Epithelial cell of esophagus (primary cell): ENCODE data around the gene MT1B.

Experiments
- DNase-seq: peaks from one replicate; pipeline ENCODE4 v3.0.0; 2010; ENCODE audit warnings: low read depth
- H3K4me3 ChIP-seq: 2 replicates; pipeline ENCODE4 v1.5.1; 2011; ENCODE audit warnings: mild to moderate bottlenecking, low read length, control low read depth
- TF ChIP-seq, protein P1 (sequence below): IDR thresholded peaks from 2 replicates; pipeline ENCODE4 v1.5.1; 2011; ENCODE audit warnings: low read depth, mild to moderate bottlenecking, low read length, control low read depth, inconsistent platforms; ENCODE audit not compliant: insufficient read depth; ENCODE audit errors: missing control alignments

Gene MT1B

DNA sequence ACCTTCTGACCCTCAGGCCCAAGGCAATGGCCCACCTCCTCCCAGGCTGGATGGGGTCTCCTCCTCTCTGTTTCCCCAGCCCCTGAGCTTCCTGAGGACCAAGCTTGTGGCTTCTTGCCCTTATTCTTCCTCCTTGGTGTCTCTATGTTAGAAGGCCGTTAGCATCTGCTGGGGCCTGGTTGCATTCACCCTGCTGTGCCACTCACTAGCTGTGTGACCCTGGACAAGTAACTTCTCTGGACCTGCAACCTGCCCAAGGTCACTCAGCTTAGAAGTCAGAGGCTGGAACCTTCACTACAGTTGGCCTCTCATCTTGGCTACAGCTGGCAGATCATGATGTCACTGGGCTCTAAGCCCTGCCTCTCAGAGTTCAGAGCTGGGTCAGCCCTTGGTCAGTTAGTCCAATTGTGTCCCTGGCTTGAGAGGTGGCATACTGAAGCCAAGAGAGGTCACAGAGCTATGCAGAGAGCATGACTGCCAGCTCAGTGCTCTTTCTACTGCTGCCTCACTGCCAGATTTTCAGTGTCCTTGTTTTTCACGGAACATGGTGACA, 40.3 kb upstream of the MT1B start:
- no peak for DNase-seq
- TF ChIP-seq, protein P1, sequence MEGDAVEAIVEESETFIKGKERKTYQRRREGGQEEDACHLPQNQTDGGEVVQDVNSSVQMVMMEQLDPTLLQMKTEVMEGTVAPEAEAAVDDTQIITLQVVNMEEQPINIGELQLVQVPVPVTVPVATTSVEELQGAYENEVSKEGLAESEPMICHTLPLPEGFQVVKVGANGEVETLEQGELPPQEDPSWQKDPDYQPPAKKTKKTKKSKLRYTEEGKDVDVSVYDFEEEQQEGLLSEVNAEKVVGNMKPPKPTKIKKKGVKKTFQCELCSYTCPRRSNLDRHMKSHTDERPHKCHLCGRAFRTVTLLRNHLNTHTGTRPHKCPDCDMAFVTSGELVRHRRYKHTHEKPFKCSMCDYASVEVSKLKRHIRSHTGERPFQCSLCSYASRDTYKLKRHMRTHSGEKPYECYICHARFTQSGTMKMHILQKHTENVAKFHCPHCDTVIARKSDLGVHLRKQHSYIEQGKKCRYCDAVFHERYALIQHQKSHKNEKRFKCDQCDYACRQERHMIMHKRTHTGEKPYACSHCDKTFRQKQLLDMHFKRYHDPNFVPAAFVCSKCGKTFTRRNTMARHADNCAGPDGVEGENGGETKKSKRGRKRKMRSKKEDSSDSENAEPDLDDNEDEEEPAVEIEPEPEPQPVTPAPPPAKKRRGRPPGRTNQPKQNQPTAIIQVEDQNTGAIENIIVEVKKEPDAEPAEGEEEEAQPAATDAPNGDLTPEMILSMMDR, result no peak
- H3K4me3 ChIP-seq, result no peak overlapping the region

DNA sequence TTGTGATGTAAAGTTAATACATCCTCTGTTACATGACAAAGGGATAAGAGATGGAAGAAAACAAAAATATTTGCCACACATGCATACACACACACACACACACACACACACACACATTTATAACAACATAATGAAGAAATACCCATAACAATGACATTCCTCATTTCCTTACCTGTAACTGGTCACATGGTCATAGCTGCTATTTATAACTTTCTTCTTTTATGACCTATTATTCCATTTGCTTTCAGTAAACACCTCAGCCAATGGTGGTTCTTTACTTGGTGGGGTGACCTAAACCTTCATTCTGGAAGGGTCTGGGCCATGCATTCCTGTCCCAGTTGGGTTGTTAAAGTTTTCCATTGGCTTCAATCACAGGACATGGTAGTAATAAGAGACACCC, 38.0 kb upstream of the MT1B start:
- H3K4me3 ChIP-seq, result no peak overlapping the region
- TF ChIP-seq, protein P1, result no peak

DNA sequence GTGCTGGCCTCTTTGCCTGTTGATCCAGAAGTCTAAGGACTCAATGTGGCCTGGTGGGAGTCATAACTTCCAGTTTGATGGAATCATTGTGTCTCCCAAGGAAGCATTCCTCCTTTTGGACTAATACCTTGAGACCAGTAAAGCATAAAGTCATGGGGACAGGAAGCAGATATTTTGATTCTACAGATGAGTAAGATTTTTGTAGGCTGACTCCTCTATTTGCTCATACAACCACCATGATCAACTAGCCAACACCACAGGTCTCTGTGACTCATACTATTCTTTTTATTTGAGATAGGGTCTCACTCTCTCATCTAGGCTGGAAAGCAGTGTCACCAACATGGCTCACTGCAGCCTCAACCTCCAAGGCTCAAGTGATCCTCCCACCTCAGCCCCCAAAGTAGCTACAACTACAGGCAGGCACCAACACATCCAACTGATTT, 37.1 kb upstream of the MT1B start:
- TF ChIP-seq, protein P1, result no peak
- peak; percentile 80 for DNase-seq
- no peak overlapping the region for H3K4me3 ChIP-seq

More for the DNA sequence above, 38.0 kb upstream of the MT1B start:
- peak; percentile 60 for DNase-seq

DNA sequence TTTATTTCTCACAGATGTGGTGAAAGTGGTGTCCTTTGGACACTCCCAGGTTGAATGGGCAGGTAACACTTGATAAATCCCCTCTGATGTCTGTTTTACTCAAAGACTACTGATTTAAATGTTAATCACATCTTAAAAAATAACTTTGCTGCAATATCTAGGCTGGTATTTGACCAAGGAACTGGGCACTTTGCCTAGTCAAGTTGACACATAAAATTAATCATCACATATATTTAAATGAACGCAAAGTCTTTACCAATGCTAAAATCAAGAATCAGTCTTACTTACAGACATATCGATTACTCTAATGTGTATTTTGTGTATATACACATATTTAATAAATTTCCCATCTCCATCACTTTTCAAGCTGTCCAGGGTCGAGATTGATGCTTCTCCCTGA, 36.3 kb upstream of the MT1B start:
- H3K4me3 ChIP-seq, result no peak overlapping the region
- peak; percentile 83 for DNase-seq
- TF ChIP-seq, protein P1, result no peak

DNA sequence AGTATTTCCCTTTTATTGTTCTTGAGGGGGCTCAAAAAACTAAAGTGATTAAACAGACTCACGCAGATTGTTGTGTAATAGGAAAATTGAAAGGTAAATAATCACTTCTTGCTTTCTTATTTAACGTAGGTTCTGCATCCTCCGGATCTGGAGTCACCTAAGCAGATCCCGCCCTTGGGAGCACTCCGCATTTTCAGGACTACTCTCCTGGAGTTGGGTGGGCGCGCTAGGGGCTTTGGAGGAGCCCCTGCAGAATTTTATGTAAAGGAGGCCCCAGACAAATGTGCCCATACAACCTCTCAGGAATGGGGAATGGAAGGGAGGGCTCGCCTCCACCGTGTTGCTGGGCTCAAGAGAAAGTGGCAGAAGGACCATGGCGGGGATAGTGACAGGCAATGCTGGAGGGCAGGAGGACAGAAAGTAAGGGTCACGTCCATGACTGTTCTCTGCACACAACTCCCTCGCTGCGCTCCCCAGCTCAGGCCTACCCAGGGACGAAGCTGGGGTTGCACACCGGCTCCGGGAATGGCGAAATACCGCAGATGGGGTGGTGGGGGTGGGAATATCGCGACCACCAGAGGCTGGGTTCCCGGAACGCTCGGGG, 35.0 kb upstream of the MT1B start:
- no peak overlapping the region for H3K4me3 ChIP-seq
- no peak for DNase-seq
- TF ChIP-seq, protein P1, result no peak

DNA sequence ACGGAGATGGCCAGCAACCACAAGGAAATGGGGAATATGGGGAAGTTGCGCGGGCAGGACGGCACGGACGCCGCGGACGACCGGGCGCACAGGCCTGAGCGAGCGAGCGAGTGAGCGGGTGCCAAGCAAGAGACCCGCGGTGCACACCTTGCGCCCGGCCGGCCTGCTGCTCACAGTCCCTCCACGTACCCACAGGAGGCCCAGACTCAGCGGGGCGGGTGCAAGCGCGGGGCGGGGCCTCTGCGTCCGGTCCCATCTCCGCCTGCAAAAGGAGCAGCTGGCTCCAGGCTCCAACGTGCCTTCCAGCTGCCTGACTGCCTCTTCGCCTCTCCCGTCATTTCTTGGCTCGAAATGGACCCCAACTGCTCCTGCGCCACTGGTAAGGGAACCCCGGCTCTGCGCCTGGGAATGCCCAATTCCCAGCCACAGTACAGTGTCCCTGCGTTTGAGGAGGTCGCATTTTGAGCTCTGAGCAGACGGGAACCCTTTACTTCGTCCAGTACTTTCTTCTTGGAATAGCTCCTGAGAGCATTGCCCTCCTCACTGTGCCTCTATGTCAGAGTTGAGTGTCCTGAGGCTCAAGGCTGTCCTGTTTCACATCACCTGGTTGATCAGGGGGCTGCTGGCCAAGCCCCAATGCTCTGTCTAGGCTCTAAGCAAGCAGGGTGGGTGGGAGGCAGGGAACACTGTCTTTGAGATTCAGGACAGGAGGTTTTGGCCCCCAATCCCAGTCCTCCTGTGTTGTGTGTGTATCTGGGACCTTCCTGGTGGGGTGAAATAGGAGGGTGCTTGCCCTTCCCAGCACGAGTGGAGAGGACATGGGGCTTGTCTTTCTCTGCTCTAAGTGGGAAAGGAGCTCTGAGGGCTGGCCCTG, 34.2 kb upstream of the MT1B start:
- H3K4me3 ChIP-seq, result no peak overlapping the region
- TF ChIP-seq, protein P1, result no peak
- peak; percentile 74 for DNase-seq
